ENCODE results near the gene DMRTC1.
"Not testable (repeated sequence)": the region's sequence is repeated elsewhere in the genome, so short reads cannot be mapped to it uniquely, and the experiment has no call there.

DMRTC1 gene

GRCh38 chrX:72943819-72944169, at the start of gene DMRTC1:
Gene DMRTC1 (minus strand): TSS chrX:72943837. CDS start chrX:72875694, 68,143 bp downstream.
- not testable (repeated sequence) for H3K36me3 ChIP-seq (ENCODE audit: control insufficient read depth in 1 of 2, insufficient read depth in 2 of 2, low read length in 2 of 2); H3K4me1 ChIP-seq (ENCODE audit: control insufficient read depth in 1 of 2, insufficient read depth in 2 of 2, low read length in 2 of 2); H3K9me3 ChIP-seq (ENCODE audit: control insufficient read depth in 1 of 2, low read length in 2 of 2); H3K27ac ChIP-seq (ENCODE audit: low read length); H3K27me3 ChIP-seq (ENCODE audit: low read depth, low read length); H3K4me3 ChIP-seq (ENCODE audit: low read depth in 1 of 2, low read length in 2 of 2)

GRCh38 chrX:72980894-72981469, 37.3 kb upstream of the DMRTC1 start:
- not testable (repeated sequence) for H3K9me3 ChIP-seq (ENCODE audit: control insufficient read depth in 1 of 2, low read length in 2 of 2); H3K4me1 ChIP-seq (ENCODE audit: control insufficient read depth in 1 of 2, insufficient read depth in 2 of 2, low read length in 2 of 2); H3K27ac ChIP-seq (ENCODE audit: low read length); H3K4me3 ChIP-seq (ENCODE audit: low read depth in 1 of 2, low read length in 2 of 2); H3K27me3 ChIP-seq (ENCODE audit: low read depth, low read length); H3K36me3 ChIP-seq (ENCODE audit: control insufficient read depth in 1 of 2, insufficient read depth in 2 of 2, low read length in 2 of 2)

DNA sequence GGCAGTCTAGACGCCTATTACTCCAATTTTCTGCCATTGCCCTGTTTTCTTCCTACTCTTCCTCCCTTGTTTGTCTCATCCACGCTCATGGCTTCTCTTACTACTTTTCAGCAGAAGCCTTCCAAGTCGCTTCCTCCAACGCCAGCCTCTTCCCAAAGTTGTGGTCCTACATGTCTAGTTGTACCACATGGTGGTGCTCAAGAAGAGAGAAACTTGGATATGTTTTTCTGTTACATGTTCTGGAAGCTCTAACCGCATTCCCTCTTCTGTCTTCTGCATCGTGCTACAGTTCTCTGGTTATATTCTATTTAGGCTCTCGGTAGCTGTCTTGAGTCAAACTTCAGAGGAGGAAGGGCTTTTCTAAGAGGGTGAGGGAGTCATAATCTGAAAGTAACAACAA, 31.2 kb upstream of the DMRTC1 start:
- H3K9me3 ChIP-seq (ENCODE audit: control insufficient read depth in 1 of 2, low read length in 2 of 2) = not testable (repeated sequence)

DNA sequence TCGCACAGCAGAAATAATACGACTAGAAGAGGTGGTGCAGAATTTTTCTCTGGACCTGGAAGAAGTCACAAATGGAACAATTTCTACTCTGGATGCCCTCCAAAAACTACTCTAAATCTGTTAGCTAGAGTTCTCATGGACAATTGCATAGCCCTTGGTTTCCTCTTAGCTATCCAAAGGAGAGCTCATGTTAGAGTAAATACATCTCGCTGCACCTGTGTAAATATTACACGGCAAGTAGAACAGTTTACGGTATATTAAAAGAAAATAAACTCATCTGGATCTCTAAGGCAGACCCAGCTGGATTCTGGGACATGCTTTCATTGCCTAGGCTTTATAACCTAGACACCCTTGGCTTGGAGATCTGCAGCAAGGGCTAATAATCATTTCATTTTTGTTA, 28.2 kb upstream of the DMRTC1 start:
- H3K9me3 ChIP-seq (ENCODE audit: control insufficient read depth in 1 of 2, low read length in 2 of 2); H3K27ac ChIP-seq (ENCODE audit: low read length); H3K4me1 ChIP-seq (ENCODE audit: control insufficient read depth in 1 of 2, insufficient read depth in 2 of 2, low read length in 2 of 2); H3K27me3 ChIP-seq (ENCODE audit: low read depth, low read length); H3K4me3 ChIP-seq (ENCODE audit: low read depth in 1 of 2, low read length in 2 of 2); H3K36me3 ChIP-seq (ENCODE audit: control insufficient read depth in 1 of 2, insufficient read depth in 2 of 2, low read length in 2 of 2): not testable (repeated sequence)

More for the DNA sequence above, 31.2 kb upstream of the DMRTC1 start:
- not testable (repeated sequence) for H3K27ac ChIP-seq (ENCODE audit: low read length); H3K4me1 ChIP-seq (ENCODE audit: control insufficient read depth in 1 of 2, insufficient read depth in 2 of 2, low read length in 2 of 2); H3K36me3 ChIP-seq (ENCODE audit: control insufficient read depth in 1 of 2, insufficient read depth in 2 of 2, low read length in 2 of 2); H3K4me3 ChIP-seq (ENCODE audit: low read depth in 1 of 2, low read length in 2 of 2); H3K27me3 ChIP-seq (ENCODE audit: low read depth, low read length)

- H3K36me3 ChIP-seq (ENCODE audit: control insufficient read depth in 1 of 2, insufficient read depth in 2 of 2, low read length in 2 of 2); H3K4me3 ChIP-seq (ENCODE audit: low read depth in 1 of 2, low read length in 2 of 2); H3K27ac ChIP-seq (ENCODE audit: low read length): not testable (repeated sequence)
Observed at GRCh38 chrX:72959971-72960370, 16.3 kb upstream of the DMRTC1 start.

DNA sequence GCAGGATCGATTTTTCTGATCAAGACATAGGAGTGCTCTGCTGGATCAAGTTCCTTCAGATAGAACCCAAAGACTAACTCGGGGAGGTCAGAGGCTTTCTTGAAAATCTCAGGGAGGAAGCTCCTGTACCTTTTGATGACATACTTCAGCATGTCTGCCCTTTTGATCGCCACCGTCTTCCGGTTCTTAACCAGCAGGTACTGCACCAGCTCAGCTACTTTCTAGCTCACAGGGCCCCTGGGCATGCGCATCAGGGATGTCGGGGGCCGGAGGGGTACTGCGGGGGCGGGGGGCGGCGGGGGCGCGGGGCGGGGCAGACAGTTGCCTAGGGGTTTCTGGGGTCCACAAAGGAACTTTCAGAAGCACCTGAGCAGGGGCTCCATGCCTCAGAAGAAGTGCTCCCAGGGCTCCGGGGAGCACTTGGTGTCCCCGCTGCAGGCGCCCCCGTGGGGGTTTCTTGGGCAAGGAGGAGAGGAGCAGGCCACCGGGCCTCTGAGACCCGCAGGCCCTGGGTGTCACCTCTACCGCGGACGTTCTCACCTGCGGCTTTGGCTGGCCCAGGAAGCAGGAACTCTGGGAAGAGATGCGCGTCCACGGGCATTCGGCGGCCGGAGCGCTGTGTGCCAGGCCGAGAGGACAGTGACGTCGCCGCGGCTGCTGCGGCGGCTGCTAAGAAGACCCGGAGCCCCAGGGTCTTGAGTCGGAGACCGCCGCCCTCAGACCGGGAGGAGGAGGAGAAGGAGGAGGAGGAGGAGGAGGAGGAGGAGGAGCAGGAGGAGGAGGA, 410 bp downstream of the DMRTC1 start:
- not testable (repeated sequence) for H3K36me3 ChIP-seq (ENCODE audit: control insufficient read depth in 1 of 2, insufficient read depth in 2 of 2, low read length in 2 of 2)

More at GRCh38 chrX:72959971-72960370, 16.3 kb upstream of the DMRTC1 start:
- not testable (repeated sequence) for H3K9me3 ChIP-seq (ENCODE audit: control insufficient read depth in 1 of 2, low read length in 2 of 2); H3K27me3 ChIP-seq (ENCODE audit: low read depth, low read length); H3K4me1 ChIP-seq (ENCODE audit: control insufficient read depth in 1 of 2, insufficient read depth in 2 of 2, low read length in 2 of 2)

GRCh38 chrX:72942272-72942671, 1.4 kb downstream of the DMRTC1 start:
- not testable (repeated sequence) for H3K4me1 ChIP-seq (ENCODE audit: control insufficient read depth in 1 of 2, insufficient read depth in 2 of 2, low read length in 2 of 2); H3K9me3 ChIP-seq (ENCODE audit: control insufficient read depth in 1 of 2, low read length in 2 of 2); H3K27ac ChIP-seq (ENCODE audit: low read length); H3K36me3 ChIP-seq (ENCODE audit: control insufficient read depth in 1 of 2, insufficient read depth in 2 of 2, low read length in 2 of 2); H3K4me3 ChIP-seq (ENCODE audit: low read depth in 1 of 2, low read length in 2 of 2); H3K27me3 ChIP-seq (ENCODE audit: low read depth, low read length)

More for the DNA sequence above, 410 bp downstream of the DMRTC1 start:
- not testable (repeated sequence) for H3K4me3 ChIP-seq (ENCODE audit: low read depth in 1 of 2, low read length in 2 of 2); H3K4me1 ChIP-seq (ENCODE audit: control insufficient read depth in 1 of 2, insufficient read depth in 2 of 2, low read length in 2 of 2); H3K27me3 ChIP-seq (ENCODE audit: low read depth, low read length); H3K27ac ChIP-seq (ENCODE audit: low read length); H3K9me3 ChIP-seq (ENCODE audit: control insufficient read depth in 1 of 2, low read length in 2 of 2)

GRCh38 chrX:72937906-72938305, 5.7 kb downstream of the DMRTC1 start, which contains the start of gene FAM236A:
Gene FAM236A (plus strand): TSS chrX:72938206. CDS start chrX:72938263, 57 bp downstream.
- not testable (repeated sequence) for H3K27ac ChIP-seq (ENCODE audit: low read length); H3K9me3 ChIP-seq (ENCODE audit: control insufficient read depth in 1 of 2, low read length in 2 of 2); H3K4me3 ChIP-seq (ENCODE audit: low read depth in 1 of 2, low read length in 2 of 2); H3K36me3 ChIP-seq (ENCODE audit: control insufficient read depth in 1 of 2, insufficient read depth in 2 of 2, low read length in 2 of 2); H3K4me1 ChIP-seq (ENCODE audit: control insufficient read depth in 1 of 2, insufficient read depth in 2 of 2, low read length in 2 of 2); H3K27me3 ChIP-seq (ENCODE audit: low read depth, low read length)

DNA sequence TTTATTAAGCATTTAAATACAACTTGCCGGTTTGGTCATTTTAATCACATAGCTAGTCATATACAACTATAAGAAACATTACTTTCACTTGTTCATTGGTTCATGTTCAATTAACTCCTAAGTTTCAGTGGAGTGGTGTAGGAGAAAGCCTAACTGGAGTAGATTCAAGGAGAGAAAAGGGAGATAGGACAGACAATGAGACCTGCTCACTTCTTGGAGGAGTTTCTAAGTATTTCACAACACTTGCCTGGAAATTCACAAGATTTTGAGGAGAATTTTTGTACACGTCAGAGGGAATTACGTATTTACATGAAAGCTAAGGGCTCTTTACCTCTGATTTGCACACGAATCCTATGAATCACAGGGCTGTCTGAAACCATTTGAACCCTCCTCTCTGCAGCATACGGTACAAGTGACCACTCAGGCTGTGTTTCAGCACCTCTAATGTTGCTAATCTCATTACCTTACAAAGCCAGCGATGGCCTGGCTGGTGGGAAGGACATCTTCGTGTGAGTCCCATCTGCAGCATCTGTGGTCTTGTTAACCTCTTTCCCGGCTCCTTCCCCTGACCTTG, 6.7 kb downstream of the DMRTC1 start:
- H3K27me3 ChIP-seq (ENCODE audit: low read depth, low read length); H3K27ac ChIP-seq (ENCODE audit: low read length); H3K4me1 ChIP-seq (ENCODE audit: control insufficient read depth in 1 of 2, insufficient read depth in 2 of 2, low read length in 2 of 2); H3K4me3 ChIP-seq (ENCODE audit: low read depth in 1 of 2, low read length in 2 of 2); H3K36me3 ChIP-seq (ENCODE audit: control insufficient read depth in 1 of 2, insufficient read depth in 2 of 2, low read length in 2 of 2); H3K9me3 ChIP-seq (ENCODE audit: control insufficient read depth in 1 of 2, low read length in 2 of 2): not testable (repeated sequence)

DNA sequence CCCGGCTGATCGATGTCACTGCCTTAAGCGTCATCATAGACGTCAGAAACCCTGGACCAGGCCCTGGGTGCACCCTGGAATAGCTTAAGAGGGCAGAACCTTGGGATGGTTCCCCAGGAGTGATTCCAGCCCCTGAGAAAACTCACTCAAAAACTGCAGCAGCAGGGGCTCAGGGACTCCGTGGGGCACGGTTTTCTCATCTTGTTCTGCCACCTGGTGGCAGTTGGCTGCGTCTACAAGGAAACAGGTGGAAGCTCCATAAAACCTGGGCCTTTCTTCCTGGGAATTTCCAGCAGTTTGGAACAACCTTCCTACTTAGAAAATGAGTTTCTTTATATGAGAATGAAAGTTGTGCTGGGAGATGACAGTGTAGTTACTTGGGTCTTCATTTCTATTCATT, 7.2 kb downstream of the DMRTC1 start:
- not testable (repeated sequence) for H3K27ac ChIP-seq (ENCODE audit: low read length); H3K27me3 ChIP-seq (ENCODE audit: low read depth, low read length); H3K36me3 ChIP-seq (ENCODE audit: control insufficient read depth in 1 of 2, insufficient read depth in 2 of 2, low read length in 2 of 2); H3K4me3 ChIP-seq (ENCODE audit: low read depth in 1 of 2, low read length in 2 of 2); H3K4me1 ChIP-seq (ENCODE audit: control insufficient read depth in 1 of 2, insufficient read depth in 2 of 2, low read length in 2 of 2); H3K9me3 ChIP-seq (ENCODE audit: control insufficient read depth in 1 of 2, low read length in 2 of 2)

- not testable (repeated sequence) for H3K4me1 ChIP-seq (ENCODE audit: control insufficient read depth in 1 of 2, insufficient read depth in 2 of 2, low read length in 2 of 2); H3K27me3 ChIP-seq (ENCODE audit: low read depth, low read length); H3K27ac ChIP-seq (ENCODE audit: low read length); H3K4me3 ChIP-seq (ENCODE audit: low read depth in 1 of 2, low read length in 2 of 2); H3K36me3 ChIP-seq (ENCODE audit: control insufficient read depth in 1 of 2, insufficient read depth in 2 of 2, low read length in 2 of 2); H3K9me3 ChIP-seq (ENCODE audit: control insufficient read depth in 1 of 2, low read length in 2 of 2)
Observed at GRCh38 chrX:72932283-72932682, 11.4 kb downstream of the DMRTC1 start.

DNA sequence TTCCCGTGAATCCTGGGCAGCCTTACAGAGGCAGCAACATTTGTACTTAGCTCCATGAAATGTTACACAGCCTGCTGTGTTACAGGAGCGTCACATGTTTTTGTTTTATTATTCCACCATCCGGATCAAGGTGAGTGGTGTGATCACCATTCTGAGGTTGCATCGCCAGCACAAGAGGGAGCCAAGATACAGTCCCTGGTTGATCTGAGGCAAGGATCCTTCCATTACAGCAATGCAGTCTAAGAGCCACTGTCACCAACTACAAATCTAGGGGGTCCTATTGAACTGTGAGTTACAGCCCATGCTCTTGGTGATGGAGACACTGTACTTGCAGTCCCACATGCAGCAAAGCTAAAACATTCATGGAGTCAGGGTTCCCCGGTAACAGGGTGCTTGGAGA, 27.5 kb downstream of the DMRTC1 start:
- H3K27me3 ChIP-seq (ENCODE audit: low read depth, low read length); H3K27ac ChIP-seq (ENCODE audit: low read length); H3K36me3 ChIP-seq (ENCODE audit: control insufficient read depth in 1 of 2, insufficient read depth in 2 of 2, low read length in 2 of 2); H3K9me3 ChIP-seq (ENCODE audit: control insufficient read depth in 1 of 2, low read length in 2 of 2); H3K4me3 ChIP-seq (ENCODE audit: low read depth in 1 of 2, low read length in 2 of 2); H3K4me1 ChIP-seq (ENCODE audit: control insufficient read depth in 1 of 2, insufficient read depth in 2 of 2, low read length in 2 of 2): not testable (repeated sequence)
